Activated naive CD4-positive, alpha-beta T cell treated with Interleukin-2 at 50 U/mL for 16 hours (primary cell): ENCODE results near the gene OR10H3.
"Not testable (repeated sequence)": the region's sequence is repeated elsewhere in the genome, so short reads cannot be mapped to it uniquely, and the experiment has no call there.

Source experiments
- DNase-seq: peaks from one replicate; pipeline ENCODE4 v3.0.0-alpha.2; 2020

Gene OR10H3, protein sequence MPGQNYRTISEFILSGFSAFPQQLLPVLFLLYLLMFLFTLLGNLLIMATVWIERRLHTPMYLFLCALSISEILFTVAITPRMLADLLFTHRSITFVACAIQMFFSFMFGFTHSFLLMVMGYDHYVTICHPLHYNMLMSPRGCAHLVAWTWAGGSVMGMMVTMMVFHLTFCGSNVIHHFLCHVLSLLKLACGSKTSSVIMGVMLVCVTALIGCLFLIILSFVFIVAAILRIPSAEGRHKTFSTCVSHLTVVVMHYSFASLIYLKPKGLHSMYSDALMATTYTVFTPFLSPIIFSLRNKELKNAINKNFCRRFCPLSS

DNA sequence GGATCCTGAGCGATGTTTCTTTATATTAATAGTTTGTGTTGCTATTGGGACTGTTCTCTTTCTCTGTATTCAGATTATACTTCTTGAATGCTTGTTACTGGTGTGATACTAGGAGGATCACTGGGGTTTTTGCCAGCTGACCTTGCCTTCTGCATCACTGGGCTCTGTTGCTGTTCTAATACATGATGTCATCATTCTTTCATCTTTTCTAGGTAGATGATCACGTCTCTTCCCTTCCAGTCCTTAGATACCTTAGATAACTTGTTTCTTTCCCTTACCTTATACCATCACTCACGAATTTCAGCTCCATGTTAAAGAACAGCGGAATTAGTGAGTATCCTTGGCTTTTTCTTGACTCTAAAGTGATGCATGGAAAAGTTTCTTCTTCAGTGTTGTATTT lies at the start of gene OR10H3:
TSS of gene OR10H3 (plus strand) at position 264 of the 400 bp plus-strand sequence. CDS start 3,408 bp downstream, outside the sequence.
- DNase-seq: no peak

DNA sequence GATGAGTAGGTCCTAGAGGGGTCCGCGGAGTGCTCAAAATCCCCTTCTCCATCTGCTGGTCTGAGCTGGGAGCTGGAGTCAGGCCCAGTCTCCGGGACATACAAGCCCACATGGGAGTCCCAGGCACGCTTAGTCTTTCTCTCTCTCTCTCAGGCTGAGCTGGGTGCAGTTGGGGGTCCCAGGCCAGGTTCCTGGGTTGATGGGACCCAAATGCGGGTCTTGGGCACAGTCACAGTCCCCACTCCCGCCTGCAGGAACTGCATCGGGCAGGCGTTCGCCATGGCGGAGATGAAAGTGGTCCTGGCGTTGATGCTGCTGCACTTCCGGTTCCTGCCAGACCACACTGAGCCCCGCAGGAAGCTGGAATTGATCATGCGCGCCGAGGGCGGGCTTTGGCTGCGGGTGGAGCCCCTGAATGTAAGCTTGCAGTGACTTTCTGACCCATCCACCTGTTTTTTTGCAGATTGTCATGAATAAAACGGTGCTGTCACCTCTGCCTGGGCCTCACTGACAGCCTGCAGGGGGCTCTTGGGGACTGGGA lies 41.1 kb upstream of the OR10H3 start:
- no peak for DNase-seq

DNA sequence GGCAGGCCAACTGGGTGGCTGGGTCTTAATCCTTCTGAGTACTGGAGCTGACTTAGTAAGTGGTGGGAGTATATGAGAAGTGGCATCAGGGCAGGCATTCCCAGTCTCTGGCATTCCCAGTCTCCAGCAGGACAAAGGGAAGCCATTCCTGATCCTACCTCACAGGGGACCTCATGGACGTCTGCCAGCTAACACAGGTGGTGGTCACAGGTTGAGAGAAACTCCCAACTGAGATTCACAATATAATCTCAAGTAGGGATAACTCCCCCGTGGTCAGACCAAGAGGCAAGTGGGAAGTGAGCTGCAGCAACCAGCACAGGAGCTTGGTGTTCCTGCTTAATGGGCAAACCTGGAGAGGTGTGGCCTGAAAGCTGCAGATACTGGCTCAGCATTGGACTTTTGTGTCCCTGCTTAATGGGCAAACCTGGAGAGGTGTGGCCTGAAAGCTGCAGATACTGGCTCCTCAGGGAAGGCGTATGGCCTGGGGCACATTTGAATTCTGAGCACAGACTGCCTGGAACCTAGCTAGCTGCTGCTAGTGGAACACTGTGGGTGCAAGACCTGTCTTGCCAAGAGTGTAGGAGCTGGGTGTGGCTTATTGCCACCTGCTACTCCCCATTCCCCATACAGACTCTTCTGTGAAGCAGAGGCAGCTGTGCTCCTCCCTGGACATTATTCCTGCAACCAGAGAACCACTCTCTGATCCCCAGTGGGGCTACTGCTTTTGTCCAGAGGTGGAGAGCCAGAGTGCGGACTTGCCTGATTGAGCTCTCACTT lies 35.8 kb upstream of the OR10H3 start:
- DNase-seq: no peak

DNA sequence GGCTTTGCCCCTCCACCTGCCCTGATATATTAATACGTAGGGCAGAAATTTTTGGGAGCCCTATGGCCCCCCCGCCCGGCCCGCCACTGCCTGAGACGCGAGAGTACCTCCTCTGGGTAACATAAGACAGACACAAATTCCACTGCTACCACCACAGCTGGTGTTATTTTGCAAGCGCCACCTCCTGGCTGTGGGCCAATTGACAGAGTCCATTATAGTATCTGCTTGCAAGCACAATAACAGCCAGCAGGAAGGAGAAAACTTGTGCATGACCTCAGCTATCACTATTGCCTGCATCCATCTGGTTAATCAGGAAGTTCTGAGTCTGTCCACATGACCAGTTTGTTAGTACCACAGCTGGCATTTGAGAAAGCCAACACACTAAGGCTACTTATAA lies 35.3 kb upstream of the OR10H3 start:
- no peak for DNase-seq

DNA sequence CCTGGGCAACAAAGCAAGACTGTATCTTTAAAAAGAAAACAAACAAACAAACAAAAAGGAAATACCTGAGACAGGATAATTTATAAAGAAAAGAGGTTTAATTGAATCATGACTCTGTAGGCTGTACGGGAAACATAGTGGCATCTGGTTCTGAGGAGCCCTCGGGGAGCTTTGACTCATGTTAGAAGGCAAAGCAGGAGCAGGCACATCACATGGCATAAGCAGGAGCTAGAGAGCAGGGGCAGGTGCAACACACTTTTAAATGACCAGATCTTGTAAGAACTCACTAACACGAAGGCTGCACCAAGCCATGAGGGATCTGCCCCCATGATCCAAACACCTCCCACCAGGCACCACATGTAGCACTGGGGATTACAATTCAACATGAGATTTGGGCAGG lies 23.1 kb upstream of the OR10H3 start:
- DNase-seq: no peak

DNA sequence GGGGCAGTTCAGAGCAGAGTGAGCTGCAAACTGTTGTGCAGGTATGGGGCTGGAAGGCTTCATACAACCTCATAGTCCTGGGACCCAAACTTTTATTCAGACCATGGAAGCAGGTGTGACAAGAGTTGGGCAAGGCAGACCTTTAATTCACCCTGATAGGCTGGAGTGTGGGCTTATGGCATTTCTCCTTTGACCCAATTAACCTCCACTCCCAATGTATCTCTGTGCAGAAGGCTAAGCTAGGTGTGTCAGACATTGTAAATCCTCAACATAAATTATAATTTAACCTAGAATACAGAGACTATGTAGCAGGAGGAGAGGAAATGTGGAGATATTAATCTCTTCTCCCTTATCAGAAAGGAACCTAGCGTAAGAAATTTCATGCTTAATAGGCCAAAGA lies 22.1 kb upstream of the OR10H3 start:
- DNase-seq: no peak

DNA sequence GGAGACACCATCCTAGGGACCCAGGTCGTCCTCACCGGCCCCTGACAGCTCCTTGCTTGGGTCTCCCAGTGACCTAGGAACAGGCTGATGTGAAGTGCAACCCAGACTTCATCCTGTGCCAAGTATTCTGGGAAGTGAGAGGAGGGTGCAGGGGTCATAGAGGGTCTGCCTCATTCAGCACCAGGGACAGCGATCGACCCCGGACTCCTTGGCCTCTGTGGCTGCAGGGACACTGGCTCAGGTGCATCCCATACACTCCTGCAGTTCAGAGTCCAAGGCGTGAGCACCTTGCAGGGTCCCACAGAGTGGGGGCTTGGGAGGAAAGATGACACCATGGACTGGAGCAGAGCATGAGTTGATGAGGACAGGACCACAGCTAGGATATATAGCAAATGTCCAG lies 20.0 kb upstream of the OR10H3 start:
- DNase-seq: no peak

DNA sequence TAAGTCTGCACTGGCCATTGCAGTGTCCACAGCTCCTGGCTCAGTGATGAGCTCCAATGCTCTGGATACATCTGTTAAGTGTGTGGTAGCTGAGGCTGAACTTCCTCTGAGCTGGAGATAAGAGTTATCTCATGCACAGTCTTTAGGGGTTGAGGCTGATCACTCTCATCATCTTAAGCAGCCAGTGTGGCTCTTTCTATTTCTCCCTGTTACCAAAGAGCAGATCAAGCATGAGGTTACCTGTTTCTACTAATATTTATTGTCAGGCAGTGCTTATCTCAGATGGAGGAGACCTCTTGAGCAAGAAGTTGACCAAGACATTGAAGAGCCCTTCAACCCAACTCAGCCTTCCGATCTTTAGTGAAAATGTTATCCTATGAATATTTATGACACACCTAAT lies 16.5 kb upstream of the OR10H3 start:
- no peak for DNase-seq

DNA sequence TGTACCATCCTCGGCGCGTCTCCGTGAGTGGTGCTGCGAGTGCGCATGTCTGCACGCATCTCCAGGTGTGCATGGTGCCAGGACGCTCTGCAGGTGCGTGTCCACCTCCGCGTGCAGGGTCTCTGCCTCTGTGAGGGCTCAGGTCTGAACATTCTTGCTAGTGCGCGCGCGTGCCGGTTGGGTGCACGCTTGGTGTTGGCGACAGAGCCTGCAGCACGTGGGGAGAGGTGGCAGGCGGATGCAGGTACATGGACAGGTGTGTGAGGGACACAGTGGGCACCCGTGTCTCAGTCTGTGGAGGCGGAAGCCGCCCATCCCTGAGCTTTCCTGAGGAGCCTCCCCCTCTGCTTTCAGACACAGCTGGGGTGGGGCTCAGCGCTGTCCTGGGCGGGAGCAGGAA lies 14.8 kb upstream of the OR10H3 start:
- no peak for DNase-seq

DNA sequence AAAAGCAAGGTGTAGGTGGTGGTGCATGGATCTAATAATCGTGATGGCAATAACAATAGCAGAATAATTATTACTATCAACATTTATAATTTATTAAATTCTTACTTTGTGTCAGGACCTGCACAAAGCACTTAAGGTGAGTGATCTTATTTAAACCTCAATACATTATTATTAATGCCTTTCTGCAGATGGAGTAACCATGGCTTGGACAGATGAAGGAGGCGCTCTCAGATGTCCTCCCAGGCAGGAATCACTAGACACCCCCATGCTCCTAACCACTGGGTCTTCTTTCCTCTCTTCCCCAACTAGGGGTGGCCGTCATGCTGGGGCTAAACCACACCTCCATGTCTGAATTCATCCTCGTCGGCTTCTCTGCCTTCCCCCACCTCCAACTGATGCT lies 10.1 kb upstream of the OR10H3 start, which contains the start of gene OR10H2:
TSS of gene OR10H2 (plus strand) at position 301 of the 400 bp plus-strand sequence. CDS start at position 321, 20 bp downstream.
- DNase-seq: no peak

DNA sequence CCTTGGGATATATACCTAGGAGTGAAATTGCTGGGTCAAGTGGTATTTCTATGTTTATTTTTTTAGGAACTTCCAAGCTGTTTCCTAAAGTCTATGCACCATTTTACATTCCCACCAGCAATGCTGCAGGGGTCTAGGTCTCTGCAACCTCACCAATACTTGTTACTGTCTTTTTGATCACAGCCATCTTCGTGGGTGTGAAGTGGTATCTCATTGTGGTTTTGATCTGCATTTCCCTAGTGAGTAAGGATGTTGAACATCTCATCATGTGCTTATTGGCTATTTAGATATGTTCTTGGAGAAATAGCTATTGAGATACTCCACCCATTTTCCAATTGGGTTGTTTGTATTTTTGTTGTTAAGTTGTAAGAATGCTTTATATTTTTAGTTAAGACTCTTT lies 7.2 kb upstream of the OR10H3 start:
- no peak for DNase-seq

DNA sequence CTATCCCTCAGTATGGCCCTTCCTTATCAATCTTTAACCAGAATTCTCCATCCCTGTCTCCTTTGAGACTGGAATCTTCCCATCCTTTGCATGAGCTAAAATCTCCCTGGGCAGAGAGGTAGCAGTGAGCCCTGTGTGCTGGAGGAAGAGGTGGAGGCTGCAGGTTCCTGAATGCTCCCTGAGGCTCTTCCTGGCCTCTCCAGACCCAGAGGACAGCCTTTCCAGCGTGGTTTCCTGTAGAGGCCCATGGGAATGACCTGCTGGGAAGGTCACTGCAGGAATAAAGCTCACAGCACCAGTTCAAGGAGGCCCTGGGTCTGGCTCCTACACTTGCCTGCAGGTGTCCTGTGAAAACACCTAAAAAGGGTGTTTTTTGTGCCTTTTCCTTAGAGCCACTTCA lies 5.4 kb upstream of the OR10H3 start:
- DNase-seq: no peak

DNA sequence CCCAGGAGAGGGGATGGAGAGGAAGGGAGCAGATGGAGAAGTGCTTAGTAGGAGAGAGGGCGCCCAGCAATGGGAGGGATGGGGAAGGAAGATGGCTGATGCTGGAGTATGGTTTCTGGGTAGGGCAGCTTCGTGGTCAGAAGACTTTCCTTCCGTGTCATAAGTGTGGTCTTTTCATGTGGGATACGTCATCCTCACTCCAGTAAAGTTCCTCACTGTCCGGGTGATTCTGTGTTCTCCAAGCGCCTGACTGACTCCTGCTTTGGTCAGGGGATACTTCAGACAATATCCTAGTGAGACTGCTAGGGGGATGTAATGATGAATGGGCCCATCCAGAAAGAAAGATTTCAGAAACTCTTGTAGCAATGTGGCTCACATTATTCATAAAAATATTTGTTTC lies 3.9 kb upstream of the OR10H3 start:
- no peak for DNase-seq

DNA sequence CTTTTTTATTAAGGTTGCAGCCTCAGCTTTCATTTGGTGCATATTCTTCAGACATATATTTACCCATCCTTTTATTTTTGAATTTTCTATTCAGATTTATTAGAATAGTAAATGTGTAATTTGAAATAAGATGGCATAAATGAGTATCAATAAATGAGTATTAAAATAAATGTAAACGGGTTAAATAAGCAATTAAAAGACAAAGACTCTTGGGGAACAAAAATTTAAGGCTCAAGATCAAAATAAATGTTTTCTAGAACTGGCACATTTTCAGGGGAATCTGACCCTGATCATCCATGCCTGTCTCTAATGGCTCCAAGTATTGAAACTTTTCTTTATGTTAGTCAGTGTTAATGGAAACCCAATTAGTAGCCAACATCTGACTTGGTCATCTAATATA lies 3.0 kb downstream of the OR10H3 start:
- no peak for DNase-seq

DNA sequence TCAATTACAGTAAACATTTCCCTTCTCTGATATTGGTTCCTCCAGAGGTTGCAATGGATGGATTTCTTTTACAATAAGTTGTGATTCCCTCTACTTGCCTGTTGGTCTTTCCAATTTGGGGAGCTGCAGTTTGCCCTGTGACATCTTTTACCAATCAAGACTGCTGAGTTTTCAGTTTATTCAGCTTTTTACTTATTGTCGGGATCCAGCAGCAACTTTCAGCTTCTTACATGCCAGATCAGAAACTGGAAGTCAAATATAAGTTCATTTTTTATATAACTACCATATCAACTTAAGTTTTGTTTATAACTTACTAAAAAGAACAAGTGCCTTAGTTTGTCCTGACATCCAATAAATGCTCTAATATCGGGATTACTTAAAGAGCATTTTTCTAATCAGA lies 10.5 kb downstream of the OR10H3 start:
- DNase-seq: no peak

DNA sequence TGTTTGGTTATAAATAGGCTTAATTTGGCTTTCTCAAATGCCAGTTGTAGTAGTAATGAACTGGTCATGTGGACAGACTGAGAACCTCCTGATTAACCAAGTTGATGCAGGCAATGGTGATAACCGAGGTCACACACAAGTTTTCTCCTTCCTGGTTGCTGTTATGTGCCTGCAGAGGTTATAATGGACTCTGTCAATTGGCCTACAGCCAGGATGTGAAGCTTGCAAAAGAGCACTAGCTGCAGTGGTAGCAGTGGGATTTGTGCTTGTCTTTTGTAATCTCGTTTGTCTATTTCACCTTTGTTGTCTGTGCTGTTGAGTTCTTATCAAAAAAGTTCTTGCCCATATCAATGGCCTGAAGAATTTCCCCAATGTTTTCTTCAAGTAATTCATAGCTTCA lies 20.6 kb downstream of the OR10H3 start:
- DNase-seq: no peak

DNA sequence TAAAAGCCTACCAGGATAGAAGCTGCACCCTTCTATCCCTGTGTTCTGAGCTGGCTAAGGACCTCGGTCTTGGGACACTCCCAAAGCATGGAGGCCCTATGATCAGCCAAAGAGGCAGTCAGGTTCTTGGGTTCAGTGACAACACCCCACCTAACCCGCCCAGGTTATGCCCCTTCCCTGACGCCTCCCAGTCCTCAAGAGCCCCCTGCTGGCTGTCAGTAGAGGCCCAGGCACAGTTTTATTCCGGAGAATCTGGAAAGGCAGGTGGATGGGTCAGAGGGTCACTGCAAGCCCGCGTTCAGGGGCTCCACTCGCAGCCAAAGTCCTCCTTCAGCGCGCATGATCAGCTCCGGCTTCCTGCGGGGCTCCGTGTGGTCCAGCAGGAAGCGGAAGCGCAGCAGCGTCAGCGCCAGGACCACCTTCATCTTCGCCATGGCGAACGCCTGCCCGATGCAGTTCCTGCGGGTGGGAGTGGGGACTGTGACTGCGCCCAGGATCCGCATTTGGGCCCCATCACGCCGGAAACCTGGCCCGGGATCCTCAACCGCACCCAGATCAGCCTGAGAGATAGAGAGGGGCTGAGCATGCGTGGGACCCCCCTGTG lies 22.3 kb downstream of the OR10H3 start:
- DNase-seq: no peak

DNA sequence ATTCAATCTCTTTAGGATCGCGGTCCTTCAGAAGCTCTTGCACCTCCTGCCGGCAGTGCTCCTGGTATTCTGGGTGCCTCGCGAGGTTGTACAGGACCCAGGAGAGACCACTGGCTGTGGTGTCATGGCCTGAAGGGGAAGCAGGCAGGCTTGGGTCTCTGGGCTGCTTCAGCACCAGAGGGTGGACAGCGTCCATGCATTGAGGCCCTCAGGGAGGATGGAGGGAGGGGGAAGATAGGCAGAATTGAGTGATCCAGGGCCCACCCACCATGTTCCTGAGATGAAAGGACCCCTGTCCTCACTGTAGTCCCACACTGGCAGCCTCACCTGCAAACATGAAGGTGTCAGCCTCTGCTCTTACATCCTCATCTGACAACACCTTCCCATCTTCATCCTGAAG lies 31.8 kb downstream of the OR10H3 start:
- no peak for DNase-seq

DNA sequence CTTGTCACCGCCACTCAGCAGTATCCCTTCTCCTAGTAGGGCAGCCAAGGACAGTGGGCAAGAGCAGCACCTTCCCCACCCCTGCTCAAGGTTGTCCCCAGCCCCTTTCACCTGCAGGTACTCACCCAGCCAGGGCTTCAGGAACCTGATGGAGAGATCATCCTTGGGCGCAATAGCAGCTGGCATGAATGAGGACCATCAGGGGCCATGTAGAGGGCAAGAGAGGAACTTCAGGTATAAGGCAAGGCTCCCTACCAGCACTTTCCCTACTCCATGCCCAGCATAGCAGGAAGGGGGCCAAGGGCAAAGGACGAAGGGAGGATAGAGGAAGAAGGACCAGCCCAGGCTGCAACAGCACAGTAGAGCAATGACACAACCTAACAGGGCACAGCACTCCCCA lies 36.4 kb downstream of the OR10H3 start:
- DNase-seq: not testable (repeated sequence)

DNA sequence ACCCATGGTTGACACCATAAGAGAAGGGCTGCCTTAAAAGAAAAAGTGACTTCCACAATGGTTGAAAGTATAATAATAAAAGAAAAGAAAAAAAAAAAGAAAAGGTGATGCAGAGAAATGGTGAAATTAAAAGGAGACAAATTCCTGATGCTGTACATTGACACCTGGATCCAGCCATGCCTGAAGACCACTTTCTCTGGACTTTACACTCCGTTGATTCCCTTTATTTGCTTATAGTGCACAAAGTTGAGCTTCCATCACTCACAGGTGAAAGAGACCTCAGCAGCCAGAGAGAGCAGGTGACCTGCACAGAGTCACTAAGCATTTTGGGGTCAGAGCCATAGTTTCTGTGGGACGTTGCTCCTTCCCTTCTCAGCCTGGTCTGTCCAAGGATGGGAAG lies 37.5 kb downstream of the OR10H3 start:
- no peak for DNase-seq

DNA sequence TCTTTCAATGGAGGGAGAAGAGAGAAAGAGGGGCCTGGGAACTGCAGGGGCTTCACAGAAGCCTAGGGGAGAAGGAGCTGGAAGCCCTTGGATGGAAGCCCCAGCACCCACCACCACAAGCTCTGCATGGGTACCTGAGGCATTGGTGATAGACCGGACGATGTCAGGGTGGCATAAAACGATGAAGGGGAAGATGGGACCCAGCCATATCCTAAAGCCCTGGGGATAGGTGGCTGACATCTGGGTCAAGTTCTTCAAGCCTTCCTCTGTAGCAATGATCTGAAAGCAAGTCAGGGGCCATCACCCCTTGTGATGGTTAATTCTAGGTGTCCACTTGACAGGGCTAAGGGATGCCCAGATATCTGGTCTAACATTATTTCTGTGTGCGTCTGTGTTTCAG lies 38.5 kb downstream of the OR10H3 start:
- DNase-seq: no peak

DNA sequence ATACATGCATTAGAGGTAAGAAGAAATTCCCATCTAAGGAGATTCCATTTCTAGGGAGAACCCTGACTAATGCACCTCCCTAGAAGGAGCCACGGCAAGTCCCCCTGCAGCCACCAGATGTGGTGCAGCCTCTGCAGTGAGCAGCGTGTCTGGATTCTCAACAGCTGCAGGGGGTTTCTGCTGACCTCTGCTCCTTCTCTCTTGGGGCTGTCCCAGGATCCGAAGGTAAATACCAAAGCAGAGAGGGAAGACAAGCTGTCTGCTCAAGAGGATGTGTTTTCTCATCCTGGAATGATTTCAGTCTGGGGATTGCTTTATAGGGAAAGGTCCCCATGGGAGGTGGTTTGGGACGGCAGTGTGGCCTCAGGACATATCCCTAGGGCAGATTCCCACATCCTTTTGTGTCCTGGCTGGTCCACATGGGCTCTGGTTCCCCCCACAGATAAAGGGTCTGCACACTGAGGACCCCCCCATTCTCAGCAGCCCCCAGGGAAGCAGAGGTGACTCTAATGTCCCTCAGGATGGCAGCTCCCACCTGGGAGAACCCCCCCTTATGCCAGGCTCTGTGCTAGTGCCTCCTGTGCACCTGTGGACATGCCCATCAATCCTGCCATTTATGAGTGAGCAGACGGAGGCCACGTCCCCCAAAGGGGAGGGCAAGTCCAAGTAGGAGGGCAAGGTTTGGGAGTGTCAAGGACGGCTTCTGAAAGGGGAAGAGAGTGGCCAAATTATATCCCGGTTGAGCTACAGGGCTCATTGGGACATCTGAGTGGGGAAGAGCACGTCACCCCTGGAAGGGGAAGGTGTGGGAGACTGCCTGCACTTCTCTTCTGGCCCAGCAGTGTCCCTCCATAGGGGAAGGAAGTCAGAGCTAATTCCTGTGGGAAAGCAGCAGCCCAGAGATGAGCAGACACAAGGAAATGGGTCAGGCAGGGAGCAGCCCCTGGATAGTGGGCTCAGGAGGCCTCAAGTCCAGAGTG lies 39.5 kb downstream of the OR10H3 start:
- DNase-seq: no peak
